ENCODE results near the gene EIF2B4. TPM values are rescaled to one million over a fixed set of nuclear protein-coding genes. Genes with fewer than 3 reads are reported as not detected.

The EIF2B4 gene
- total RNA-seq, 1 donor from 2014 or later: 34.8 TPM

DNA sequence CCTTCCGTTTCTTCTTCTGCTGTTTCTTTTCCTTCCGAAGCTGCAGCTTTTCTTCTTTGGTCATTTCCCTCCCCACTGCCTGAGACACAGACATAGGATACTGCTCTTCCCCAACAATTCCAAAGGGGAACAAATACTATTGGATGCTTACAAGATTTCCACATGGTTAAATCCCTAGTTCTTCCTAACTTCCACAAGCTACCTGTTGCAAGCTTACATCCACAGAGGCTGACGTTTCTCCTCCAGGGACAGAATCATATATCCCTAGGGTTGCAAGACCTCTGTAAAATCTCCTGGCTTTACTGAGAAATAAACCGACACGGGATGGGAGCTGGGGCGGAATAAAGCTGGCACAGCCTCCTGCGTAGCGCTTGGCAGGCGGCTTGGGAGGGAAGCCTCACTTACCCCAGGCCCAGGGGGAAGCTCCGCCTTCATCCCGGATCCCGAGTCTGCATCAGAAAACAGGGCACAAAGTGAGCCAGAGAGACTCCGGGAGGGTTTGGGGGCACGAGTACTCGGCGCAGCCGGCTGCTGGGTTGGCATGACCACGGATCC is 590 bp downstream of the EIF2B4 start:
- peaks cover 9 to 23% of the 10 kb centered on the region in 2 donors for H3K4me1 ChIP-seq
- DNase-seq (ENCODE audit: low spot score in 2 of 2): peak in 1 of 2 donors; percentile 79
- H3K36me3 ChIP-seq: peaks cover 48 to 62% of the 10 kb centered on the region in 2 donors
- peak overlapping the region; percentile 84 to 87 for H3K27ac ChIP-seq
- peak overlapping the region; percentile 70 to 84 for H3K4me3 ChIP-seq
- TF ChIP-seq CTCF (IDR thresholded peaks at IDR 0.05): no peak
- H3K27me3 ChIP-seq: no peaks in the 10 kb centered on the region
- intact Hi-C loops (cut with DNase I): loop anchor here (1.0 to 5.0 kb wide), 6 partner anchors 11 to 118 kb away; partner anchors contain the start of genes GTF3C2, IFT172, MPV17 and PPM1G
- no peaks in the 10 kb centered on the region for H3K9me3 ChIP-seq

DNA sequence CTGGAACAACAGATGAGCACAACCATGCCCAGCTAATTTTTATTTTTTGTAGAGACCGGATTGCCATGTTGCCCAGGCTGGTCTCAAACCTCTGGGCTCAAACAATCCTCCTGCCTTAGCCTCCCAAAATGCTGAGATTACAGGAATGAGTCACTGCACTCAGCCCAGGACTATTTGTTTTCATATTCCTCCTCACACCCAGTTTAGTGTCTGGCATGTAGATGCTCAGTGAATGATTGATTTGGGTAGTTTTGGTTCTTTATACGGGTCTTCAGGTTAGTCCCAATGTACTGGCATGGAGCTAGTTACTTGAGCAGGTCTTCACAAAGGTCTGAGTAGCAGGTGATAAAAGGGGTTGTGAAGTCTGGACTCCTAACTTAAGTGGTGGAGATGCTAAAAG is 6.2 kb downstream of the EIF2B4 start:
- Histone ChIP-seq H3K36me3 (peaks cover 36 to 50% of the 10 kb centered on the region in 2 donors), H3K4me3 (no peak overlapping the region), H3K4me1 (peaks cover 1 to 5% of the 10 kb centered on the region in 2 donors), H3K27me3 (no peaks in the 10 kb centered on the region), H3K9me3 (no peaks in the 10 kb centered on the region), H3K27ac (no peak overlapping the region)
- intact Hi-C loops (cut with DNase I): no loop called here
- DNase-seq (ENCODE audit: low spot score in 2 of 2): no peak
- no peak for TF ChIP-seq CTCF (IDR thresholded peaks at IDR 0.05)

DNA sequence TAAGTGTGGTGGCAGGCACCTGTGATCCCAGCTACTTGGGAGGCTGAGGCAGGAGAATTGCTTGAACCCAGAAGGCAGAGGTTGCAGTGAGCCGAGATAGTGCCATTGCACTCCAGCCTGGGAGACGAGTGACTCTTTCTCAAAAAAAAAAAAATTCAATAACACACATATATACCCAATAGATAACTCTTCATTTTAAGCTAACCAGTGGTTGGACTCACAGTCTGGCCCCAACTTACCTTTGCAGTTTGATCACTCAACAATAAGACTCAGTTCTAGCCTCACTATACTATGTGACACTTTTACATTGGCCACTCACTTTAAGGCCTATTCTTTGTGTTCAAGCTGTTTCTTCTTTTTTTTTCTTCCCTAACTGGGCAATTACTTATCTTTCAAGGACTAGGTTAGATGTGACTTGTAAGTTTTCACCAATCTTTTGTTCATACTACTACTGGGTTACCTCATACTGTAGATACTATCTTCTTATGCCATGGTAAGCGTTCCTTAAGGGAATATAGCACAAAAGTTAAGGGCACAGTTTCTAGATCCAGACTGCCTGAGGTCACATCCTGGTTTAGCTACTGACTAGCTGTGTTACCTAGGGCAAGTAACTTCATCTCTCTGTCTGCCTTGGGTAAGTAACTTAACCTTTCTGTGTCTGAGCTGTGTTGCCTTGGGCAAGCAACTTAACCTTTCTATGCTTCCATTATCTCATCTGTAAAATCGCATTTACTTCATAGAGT is 7.3 kb downstream of the EIF2B4 start:
- H3K36me3 ChIP-seq: peaks cover 35 to 41% of the 10 kb centered on the region in 2 donors
- H3K4me1 ChIP-seq: peaks cover 3 to 6% of the 10 kb centered on the region in 2 donors
- no peak overlapping the region for H3K4me3 ChIP-seq
- no peaks in the 10 kb centered on the region for H3K9me3 ChIP-seq
- H3K27me3 ChIP-seq: no peaks in the 10 kb centered on the region
- intact Hi-C loops (cut with DNase I): no loop called here
- H3K27ac ChIP-seq: no peak overlapping the region
- DNase-seq (ENCODE audit: low spot score in 2 of 2): no peak
- TF ChIP-seq CTCF (IDR thresholded peaks at IDR 0.05): no peak

DNA sequence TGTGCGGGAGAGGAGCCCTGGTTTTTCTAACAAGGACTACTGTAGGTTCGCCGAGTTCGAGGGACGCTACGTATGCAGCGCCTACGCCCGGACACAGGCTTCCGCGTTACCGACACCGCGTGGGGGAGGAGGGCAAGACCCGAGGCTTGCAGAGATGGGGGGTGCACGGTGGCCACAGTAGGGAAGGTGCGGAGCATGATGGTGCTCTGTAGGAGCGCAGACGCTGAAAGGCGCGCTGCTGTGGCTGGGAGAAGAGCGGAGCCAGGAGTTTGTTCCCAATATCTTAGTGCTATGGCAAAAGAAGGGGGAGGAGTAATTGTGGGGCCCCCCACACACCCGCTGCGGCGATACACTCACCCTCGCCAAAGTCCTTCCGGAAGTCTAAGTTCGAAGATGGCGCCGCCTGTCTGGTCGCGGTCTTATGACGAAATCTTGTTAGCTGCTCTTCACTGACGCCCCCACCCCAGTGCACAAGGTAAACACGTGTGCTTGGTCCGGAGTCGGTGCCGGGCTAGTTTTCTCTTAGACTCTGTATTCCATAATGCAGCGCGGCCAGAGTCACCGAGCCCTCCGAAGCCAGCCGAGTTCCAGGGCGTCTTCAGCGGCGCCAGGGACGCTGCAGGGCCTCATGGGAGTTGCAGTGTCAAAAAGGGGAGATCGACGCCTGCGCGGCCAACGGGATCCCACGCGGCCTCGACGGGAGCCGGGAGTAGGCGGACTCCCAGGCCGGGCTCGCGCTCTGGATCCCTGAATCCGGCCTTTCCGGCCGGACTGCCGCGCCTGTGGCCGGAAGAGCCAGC is 13.6 kb downstream of the EIF2B4 start, which contains the start of gene GTF3C2:
GTF3C2 (minus strand) TSS at position 383 of the 800 bp plus-strand sequence. CDS start 13,210 bp downstream, outside the sequence.
- peak in 1 of 3 experiments; percentile 11 for TF ChIP-seq CTCF (IDR thresholded peaks at IDR 0.05)
- H3K27ac ChIP-seq: peak within 1 kb of the TSS; percentile 75 to 89
- H3K36me3 ChIP-seq: no peaks in the 10 kb centered on the region
- intact Hi-C loops (cut with DNase I): loop anchor here (1.0 to 10.0 kb wide), 7 partner anchors 14 to 224 kb away; partner anchors contain the start of genes ATRAID, CAD, EIF2B4 and MPV17
- peak; percentile 74 to 97 for DNase-seq (ENCODE audit: low spot score in 2 of 2)
- H3K27me3 ChIP-seq: no peaks in the 10 kb centered on the region
- peak within 1 kb of the TSS; percentile 78 to 89 for H3K4me3 ChIP-seq
- no peaks in the 10 kb centered on the region for H3K9me3 ChIP-seq
- peaks cover 8 to 23% of the 10 kb centered on the region in 2 donors for H3K4me1 ChIP-seq

DNA sequence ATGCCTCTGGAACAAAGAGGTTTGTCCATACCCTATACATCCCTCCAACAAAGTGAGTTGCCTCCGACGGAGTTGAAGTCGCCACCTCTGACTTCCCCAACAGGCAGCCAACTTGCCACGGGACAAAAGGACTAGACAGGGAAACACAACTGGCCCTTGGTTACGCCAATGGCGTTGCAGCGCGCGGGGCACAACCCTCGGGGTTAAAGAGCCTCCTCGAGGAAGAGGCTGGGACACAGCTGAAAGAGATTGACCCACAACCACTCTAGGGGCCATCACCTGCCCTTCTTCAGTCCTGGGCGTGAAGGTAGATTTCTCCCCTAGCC is 14.1 kb downstream of the EIF2B4 start:
- peak in 1 of 2 donors; percentile 69 for DNase-seq (ENCODE audit: low spot score in 2 of 2)
- no peak for TF ChIP-seq CTCF (IDR thresholded peaks at IDR 0.05)
- peaks cover 8 to 23% of the 10 kb centered on the region in 2 donors for H3K4me1 ChIP-seq
- H3K36me3 ChIP-seq: no peaks in the 10 kb centered on the region
- no peaks in the 10 kb centered on the region for H3K9me3 ChIP-seq
- H3K4me3 ChIP-seq: peak overlapping the region; percentile 78 to 89
- peak overlapping the region; percentile 75 to 89 for H3K27ac ChIP-seq
- intact Hi-C loops (cut with DNase I): loop anchor here (1.0 to 10.0 kb wide), 5 partner anchors 14 to 224 kb away; partner anchors contain the start of genes ATRAID, CAD, EIF2B4 and MPV17
- no peaks in the 10 kb centered on the region for H3K27me3 ChIP-seq
